H1 (cell line): ENCODE data around the gene EFCAB10. TPM values are rescaled to one million over a fixed set of nuclear protein-coding genes. Genes with fewer than 3 reads are reported as not detected.
"Not testable (repeated sequence)": the region's sequence is repeated elsewhere in the genome, so short reads cannot be mapped to it uniquely, and the experiment has no call there.

Source experiments
- CTCF ChIA-PET: fragments of 300-600 bp; sonication (Branson Sonifier 250); formaldehyde crosslinking; loops from one replicate; lab custom pipeline; 2021; ENCODE audit not compliant: partially characterized antibody; lab: Charles Lee
- POLR2A ChIA-PET: fragments of 300-600 bp; sonication (Branson Sonifier 250); formaldehyde crosslinking; loops from one replicate; lab custom pipeline; 2021; ENCODE audit warnings: inconsistent platforms; ENCODE audit not compliant: partially characterized antibody; lab: Charles Lee
- DNase-seq, 2 experiments: peaks; one replicate each; pipeline versions ENCODE4 v3.0.0 to v3.0.0-alpha.2; 2010 to 2022; ENCODE audit warnings: low spot score in 2 of 2, low read depth in 1 of 2, mixed read lengths in 1 of 2
- FAIRE-seq: peaks from 2 replicates; lab custom pipeline; 2011; peaks lifted over from hg19 to GRCh38; lab: Jason Lieb, UNC
- H2AFZ ChIP-seq: 2 replicates; pipeline ENCODE4 v1.8.1; 2012; ENCODE audit warnings: low read length, inconsistent platforms
- H2AK5ac ChIP-seq: 2 replicates; pipeline ENCODE4 v1.6.1; 2013; ENCODE audit warnings: low read depth, low read length
- H2BK120ac ChIP-seq: replicated peaks from 2 replicates; pipeline ENCODE3; 2013; ENCODE audit warnings: low read depth, low read length, inconsistent platforms
- H2BK12ac ChIP-seq: 2 replicates; pipeline ENCODE4 v1.6.1; 2013; ENCODE audit warnings: low read depth, low read length
- H2BK15ac ChIP-seq: 2 replicates; pipeline ENCODE4 v1.6.1; 2013; ENCODE audit warnings: low read length
- H2BK20ac ChIP-seq: 2 replicates; pipeline ENCODE4 v1.6.1; 2013; ENCODE audit warnings: low read length
- H2BK5ac ChIP-seq: 2 replicates; pipeline ENCODE4 v1.6.1; 2013; ENCODE audit warnings: low read depth, low read length
- H3K14ac ChIP-seq: 2 replicates; pipeline ENCODE4 v1.6.1; 2013; ENCODE audit warnings: inconsistent platforms; ENCODE audit not compliant: insufficient read length
- H3K18ac ChIP-seq: 2 replicates; pipeline ENCODE4 v1.6.1; 2013; ENCODE audit warnings: low read length; ENCODE audit errors: extremely low read depth
- H3K23ac ChIP-seq: 2 replicates; pipeline ENCODE4 v1.6.1; 2013; ENCODE audit warnings: inconsistent platforms; ENCODE audit not compliant: insufficient read length
- H3K23me2 ChIP-seq: 2 replicates; pipeline ENCODE4 v1.6.1; 2013; ENCODE audit warnings: low read depth, low read length
- H3K27ac ChIP-seq: 2 replicates; pipeline ENCODE4 v1.6.1; 2011; ENCODE audit warnings: low read depth, low read length, inconsistent platforms
- H3K27me3 ChIP-seq, 4 experiments: replicated peaks in 1 of 4; 1 replicate in 1 of 4; 2 replicates in 3 of 4; pipeline versions ENCODE4 v1.6.1 to v1.8.1; 2011 to 2013; ENCODE audit warnings: low read length in 3 of 4, mild to moderate bottlenecking in 3 of 4, inconsistent platforms in 2 of 4, mixed read lengths in 2 of 4, moderate library complexity in 1 of 4; ENCODE audit not compliant: control insufficient read depth in 3 of 4, insufficient read depth in 3 of 4; ENCODE audit errors: extremely low read depth in 1 of 4
- H3K36me3 ChIP-seq, 4 experiments: 2 replicates each; pipeline versions ENCODE4 v1.6.1 to v1.8.1; 2011 to 2013; ENCODE audit warnings: mild to moderate bottlenecking in 4 of 4, low read length in 3 of 4, moderate library complexity in 2 of 4, control low read depth in 1 of 4, inconsistent platforms in 1 of 4; ENCODE audit not compliant: insufficient read depth in 4 of 4, control insufficient read depth in 2 of 4
- H3K4ac ChIP-seq: replicated peaks from 2 replicates; pipeline ENCODE3; 2013; ENCODE audit warnings: low read length, low read depth, mixed read lengths, inconsistent platforms; ENCODE audit not compliant: insufficient read length
- H3K4me1 ChIP-seq, 4 experiments: replicated peaks in 1 of 4; 1 replicate in 1 of 4; 2 replicates in 3 of 4; pipeline versions ENCODE4 v1.6.1 to v1.8.1; 2011 to 2013; ENCODE audit warnings: low read length in 3 of 4, inconsistent platforms in 2 of 4, mixed read lengths in 1 of 4; ENCODE audit not compliant: insufficient read depth in 4 of 4, control insufficient read depth in 3 of 4
- H3K4me2 ChIP-seq, 2 experiments: 2 replicates each; pipeline versions ENCODE4 v1.6.1 to v1.8.1; 2011 to 2013; ENCODE audit warnings: low read depth in 2 of 2, low read length in 2 of 2, control low read depth in 1 of 2, inconsistent platforms in 1 of 2, mild to moderate bottlenecking in 1 of 2; ENCODE audit not compliant: insufficient read depth in 1 of 2
- H3K4me3 ChIP-seq, 4 experiments: fragments of 200-600, 300-600 bp in 1 of 4; sonication (generic), shearing (Covaris generic), sonication (Bioruptor Twin) in 1 of 4; 2 replicates each; pipeline versions ENCODE4 v1.5.1 to v1.8.1; 2011 to 2016; ENCODE audit warnings: low read length in 4 of 4, low read depth in 3 of 4, control low read depth in 2 of 4, inconsistent platforms in 2 of 4, mild to moderate bottlenecking in 2 of 4, mixed read lengths in 1 of 4, moderate library complexity in 1 of 4; ENCODE audit not compliant: insufficient read depth in 2 of 4; ENCODE audit errors: extremely low read depth in 1 of 4
- H3K56ac ChIP-seq: replicated peaks from 2 replicates; pipeline ENCODE3; 2013; ENCODE audit warnings: low read depth, mild to moderate bottlenecking, mixed read lengths, low read length, inconsistent platforms; ENCODE audit not compliant: insufficient read length
- H3K79me1 ChIP-seq: 2 replicates; pipeline ENCODE4 v1.6.1; 2013; ENCODE audit warnings: low read depth, low read length, control low read depth
- H3K79me2 ChIP-seq, 2 experiments: 2 replicates each; pipeline versions ENCODE4 v1.6.1 to v1.8.1; 2012 to 2013; ENCODE audit warnings: low read length in 2 of 2, mild to moderate bottlenecking in 2 of 2, inconsistent platforms in 1 of 2; ENCODE audit not compliant: insufficient read depth in 2 of 2, control insufficient read depth in 1 of 2
- H3K9ac ChIP-seq, 4 experiments: replicated peaks in 1 of 4; 1 replicate in 1 of 4; 2 replicates in 3 of 4; pipeline versions ENCODE4 v1.6.1 to v1.8.1; 2011 to 2013; ENCODE audit warnings: low read depth in 3 of 4, low read length in 3 of 4, control low read depth in 2 of 4, mild to moderate bottlenecking in 2 of 4, moderate library complexity in 2 of 4, inconsistent platforms in 1 of 4; ENCODE audit errors: extremely low read depth in 1 of 4
- H3K9me3 ChIP-seq, 2 experiments: 2 replicates each; pipeline versions ENCODE4 v1.6.1 to v1.8.1; 2012 to 2013; ENCODE audit warnings: mild to moderate bottlenecking in 2 of 2, moderate library complexity in 2 of 2, control low read depth in 1 of 2, inconsistent platforms in 1 of 2, low read depth in 1 of 2, low read length in 1 of 2, mixed read lengths in 1 of 2; ENCODE audit not compliant: insufficient read depth in 2 of 2
- H4K20me1 ChIP-seq, 2 experiments: replicated peaks in 1 of 2; 2 replicates each; pipeline versions ENCODE3 to v1.8.1; 2011 to 2013; ENCODE audit warnings: inconsistent platforms in 2 of 2, low read length in 2 of 2, mild to moderate bottlenecking in 1 of 2; ENCODE audit not compliant: insufficient read depth in 2 of 2, control insufficient read depth in 1 of 2
- H4K5ac ChIP-seq: 2 replicates; pipeline ENCODE4 v1.6.1; 2013; ENCODE audit warnings: low read length, low read depth, mixed read lengths, inconsistent platforms; ENCODE audit not compliant: insufficient read length
- H4K8ac ChIP-seq: 2 replicates; pipeline ENCODE4 v1.8.0; 2013; ENCODE audit warnings: mild to moderate bottlenecking, moderate library complexity, low read length, inconsistent platforms; ENCODE audit not compliant: insufficient read depth; ENCODE audit errors: extremely low read depth
- H4K91ac ChIP-seq: replicated peaks from 2 replicates; pipeline ENCODE3; 2013; ENCODE audit warnings: low read length, mixed read lengths, inconsistent platforms; ENCODE audit not compliant: insufficient read length
- WGBS, 2 experiments: shearing (Covaris generic) in 1 of 2; methylation state at CpG; one replicate each; pipeline versions ENCODE4 v1.1.6 to v1.1.7; 2013 to 2015; ENCODE audit warnings: low lambda C conversion rate in 2 of 2, mixed read lengths in 2 of 2, inconsistent platforms in 1 of 2, low coverage in 1 of 2, missing lambda C conversion rate in 1 of 2; ENCODE audit not compliant: insufficient replicate concordance in 2 of 2, insufficient coverage in 1 of 2, insufficient read length in 1 of 2; ENCODE audit errors: extremely low coverage in 1 of 2, missing lambda C conversion rate in 1 of 2; 5-methylcytosine and 5-hydroxymethylcytosine counted together
- polyA plus RNA-seq, 7 experiments: library from polyadenylated mRNA; depleted of rRNA in 3 of 7; stranded (reverse) in 5 of 7; unstranded in 2 of 7; fragments of >200 nt in 5 of 7; fragments of 200-250 nt in 2 of 7; gene quantifications; 1 replicate in 5 of 7; 2 replicates in 1 of 7; 4 replicates in 1 of 7; pipeline versions ENCODE4 v1.2.1 to v1.2.3, GENCODE V29; 2011 to 2013; ENCODE audit warnings: missing spikeins in 2 of 7, mixed read lengths in 2 of 7
- total RNA-seq: library from RNA; stranded (reverse); fragmentation: NEBNext Ultra II Directional; extraction: Animal tissue kit (Norgen Biotek cat#: 25700); gene quantifications from 2 replicates; pipeline ENCODE4 v1.2.1, GENCODE V29; 2021

Gene EFCAB10
- total and polyA plus RNA-seq, 2 of the 8 experiments (the other 6 are each of a cell fraction or from before 2014, with no cell fraction given) = 0.80 to 3.1 TPM

DNA sequence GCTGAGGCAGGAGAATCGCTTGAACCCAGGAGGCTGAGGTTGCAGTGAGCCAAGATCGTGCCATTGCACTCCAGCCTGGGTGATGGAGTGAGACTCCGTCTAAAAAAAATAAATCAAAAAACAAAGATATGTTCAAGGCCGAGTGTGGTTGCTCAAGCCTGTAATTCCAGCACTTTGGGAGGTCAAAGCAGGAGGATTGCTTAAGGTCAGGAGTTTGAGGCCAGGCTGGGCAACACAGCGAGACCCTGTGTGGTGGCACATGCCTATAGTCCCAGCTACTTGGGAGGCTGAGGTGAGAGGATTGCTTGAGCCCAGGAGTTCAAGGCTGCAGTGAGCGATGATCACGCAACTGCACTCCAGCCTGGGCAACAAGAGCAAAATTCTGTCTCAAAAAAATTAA is 60.7 kb downstream of the EFCAB10 start:
- H3K4me2 ChIP-seq = peak overlapping the region; percentile 77 to 79

More for the DNA sequence above, 60.7 kb downstream of the EFCAB10 start:
- H2BK20ac ChIP-seq, H3K9ac ChIP-seq, H3K23ac ChIP-seq, H2AK5ac ChIP-seq, H3K4ac ChIP-seq, H3K79me1 ChIP-seq, H4K5ac ChIP-seq, H3K56ac ChIP-seq, FAIRE-seq, H3K14ac ChIP-seq, H3K27ac ChIP-seq, H3K23me2 ChIP-seq, H2BK5ac ChIP-seq, H2BK120ac ChIP-seq, H3K4me1 ChIP-seq, H3K9me3 ChIP-seq, H2BK15ac ChIP-seq, H3K18ac ChIP-seq, H3K27me3 ChIP-seq, DNase-seq, H2AFZ ChIP-seq, H4K91ac ChIP-seq, H2BK12ac ChIP-seq, H4K8ac ChIP-seq, H4K20me1 ChIP-seq: not testable (repeated sequence)
- Histone ChIP-seq H3K36me3 (peaks cover 0 to 19% (median 2%) of the 10 kb centered on the region in 4 experiments; a peak in 2 of 8 replicates), H3K79me2 (peaks cover 19 to 52% of the 10 kb centered on the region in 2 experiments), H3K4me3 (peak overlapping the region in 3 of 4 experiments; percentile 70 to 74 (median 72); a peak in 6 of 8 replicates)
- CTCF ChIA-PET = interaction anchor here (0.8 to 3.8 kb wide), 3 partner anchors 11 to 68 kb away, joined by 3 to 35 read pairs (median 3); partner anchors contain the start of gene RINT1
- 94% methylated on average over 7 of the region's 7 CpGs; no CpG with 5 or more reads in 1 of the 2 experiments for WGBS, 2 experiments
- POLR2A ChIA-PET = interaction anchor here (0.7 to 7.9 kb wide), 11 partner anchors 8 to 554 kb away, joined by 3 to 77 read pairs (median 4); partner anchors contain the start of genes EFCAB10, RINT1 and SRPK2
